SU-DHL-6 (cell line): ENCODE results near the gene MYOCD.

Source experiments
- H2AFZ ChIP-seq: fragments of 200-600 bp; sonication (generic); 2 replicates; pipeline ENCODE4 v1.6.1; 2014; ENCODE audit warnings: low read depth, mild to moderate bottlenecking, moderate library complexity, mixed read lengths, antibody characterized with exemption, low read length; ENCODE audit not compliant: severe bottlenecking
- H3F3A ChIP-seq: fragments of 200-600 bp; shearing (Covaris generic); 2 replicates; pipeline ENCODE4 v1.6.0; 2016; ENCODE audit warnings: antibody characterized with exemption, mild to moderate bottlenecking; ENCODE audit not compliant: insufficient read depth
- H3K27ac ChIP-seq: fragments of 200-600 bp; sonication (generic); 2 replicates; pipeline ENCODE4 v1.5.1; 2016; ENCODE audit warnings: low read depth, mild to moderate bottlenecking, low read length, moderate library complexity, mixed read lengths
- H3K27me3 ChIP-seq: fragments of 200-600 bp; sonication (generic), shearing (Covaris generic); 2 replicates; pipeline ENCODE4 v1.6.0; 2014; ENCODE audit warnings: mild to moderate bottlenecking, low read length
- H3K36me3 ChIP-seq: fragments of 200-600 bp; sonication (generic); 2 replicates; pipeline ENCODE4 v1.6.1; 2014; ENCODE audit warnings: mild to moderate bottlenecking, low read length, mixed read lengths
- H3K4me2 ChIP-seq: fragments of 300-600, 200-600 bp; shearing (Covaris generic), sonication (generic); 2 replicates; pipeline ENCODE4 v1.6.0; 2014; ENCODE audit warnings: low read length, low read depth, mild to moderate bottlenecking; ENCODE audit not compliant: poor library complexity, severe bottlenecking
- H3K4me3 ChIP-seq: fragments of 200-600 bp; sonication (generic); 2 replicates; pipeline ENCODE4 v1.5.1; 2014; ENCODE audit warnings: antibody characterized with exemption, low read length, mild to moderate bottlenecking, mixed read lengths; ENCODE audit not compliant: insufficient read depth, poor library complexity, severe bottlenecking
- H3K79me2 ChIP-seq: fragments of 200-600 bp; sonication (generic); 2 replicates; pipeline ENCODE4 v1.6.1; 2014; ENCODE audit warnings: mild to moderate bottlenecking, low read length, moderate library complexity; ENCODE audit not compliant: insufficient read depth
- H3K9ac ChIP-seq: fragments of 200-600 bp; sonication (generic); 2 replicates; pipeline ENCODE4 v1.7.0; 2014; ENCODE audit warnings: mild to moderate bottlenecking, low read length
- H3K9me2 ChIP-seq: fragments of 200-600 bp; sonication (generic); replicated peaks from 2 replicates; pipeline ENCODE4 v1.6.1; 2014; ENCODE audit warnings: low read length; ENCODE audit not compliant: insufficient read depth
- H3K9me3 ChIP-seq: fragments of 200-600 bp; sonication (generic); 2 replicates; pipeline ENCODE4 v1.6.1; 2014; ENCODE audit warnings: low read length, mixed read lengths; ENCODE audit not compliant: insufficient read depth
- H4K20me1 ChIP-seq: fragments of 200-600 bp; sonication (generic); 2 replicates; pipeline ENCODE4 v1.6.1; 2014; ENCODE audit warnings: low read depth, mild to moderate bottlenecking, antibody characterized with exemption, low read length, moderate library complexity, mixed read lengths
- EZH2phosphoT487 ChIP-seq: fragments of 200-600 bp; sonication (generic), shearing (Covaris generic); conservative IDR thresholded peaks from 2 replicates; pipeline ENCODE4 v1.6.1; 2018; ENCODE audit warnings: mild to moderate bottlenecking, antibody characterized with exemption, low read length, moderate library complexity, mixed read lengths
- TF ChIP-seq, protein P1 (sequence below): fragments of 200-600 bp; sonication (generic); IDR thresholded peaks from one replicate; pipeline ENCODE4 v1.5.1; 2017; ENCODE audit warnings: antibody characterized with exemption, mild to moderate bottlenecking, low read length, moderate library complexity; ENCODE audit not compliant: insufficient read depth, poor library complexity, severe bottlenecking

The MYOCD gene

DNA sequence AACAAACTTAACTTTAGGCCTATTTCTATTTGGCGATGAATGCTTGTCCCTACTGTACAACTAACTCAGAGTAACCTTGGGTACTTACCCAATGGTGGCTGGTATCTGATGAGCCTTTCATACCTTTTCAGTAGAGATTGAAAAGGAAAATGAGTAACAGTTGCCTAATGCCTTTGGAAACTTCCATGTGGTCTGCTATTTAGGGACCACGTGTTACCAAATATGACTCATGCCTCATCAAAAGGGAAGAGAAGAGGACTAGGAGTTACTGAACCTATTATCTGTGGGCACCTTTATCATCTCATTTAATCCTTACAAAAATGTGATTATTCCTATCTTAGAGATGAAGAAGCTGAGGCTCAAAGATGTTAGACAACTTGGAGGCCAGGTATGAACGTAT lies 8.1 kb downstream of the MYOCD start:
- Histone ChIP-seq H3K4me3 (no peak overlapping the region), H2AFZ (no peak overlapping the region), H3K9me3 (no peaks in the 10 kb centered on the region), H3K79me2 (no peaks in the 10 kb centered on the region), H3F3A (no peaks in the 10 kb centered on the region), H3K27me3 (no peaks in the 10 kb centered on the region; the same call in 1 of the 2 replicates), H4K20me1 (no peaks in the 10 kb centered on the region), H3K9ac (no peak overlapping the region), H3K9me2 (no peaks in the 10 kb centered on the region), H3K27ac (no peak overlapping the region), H3K36me3 (no peaks in the 10 kb centered on the region), H3K4me2 (no peak overlapping the region)
- TF ChIP-seq EZH2phosphoT487: no peak
- TF ChIP-seq, protein P1, sequence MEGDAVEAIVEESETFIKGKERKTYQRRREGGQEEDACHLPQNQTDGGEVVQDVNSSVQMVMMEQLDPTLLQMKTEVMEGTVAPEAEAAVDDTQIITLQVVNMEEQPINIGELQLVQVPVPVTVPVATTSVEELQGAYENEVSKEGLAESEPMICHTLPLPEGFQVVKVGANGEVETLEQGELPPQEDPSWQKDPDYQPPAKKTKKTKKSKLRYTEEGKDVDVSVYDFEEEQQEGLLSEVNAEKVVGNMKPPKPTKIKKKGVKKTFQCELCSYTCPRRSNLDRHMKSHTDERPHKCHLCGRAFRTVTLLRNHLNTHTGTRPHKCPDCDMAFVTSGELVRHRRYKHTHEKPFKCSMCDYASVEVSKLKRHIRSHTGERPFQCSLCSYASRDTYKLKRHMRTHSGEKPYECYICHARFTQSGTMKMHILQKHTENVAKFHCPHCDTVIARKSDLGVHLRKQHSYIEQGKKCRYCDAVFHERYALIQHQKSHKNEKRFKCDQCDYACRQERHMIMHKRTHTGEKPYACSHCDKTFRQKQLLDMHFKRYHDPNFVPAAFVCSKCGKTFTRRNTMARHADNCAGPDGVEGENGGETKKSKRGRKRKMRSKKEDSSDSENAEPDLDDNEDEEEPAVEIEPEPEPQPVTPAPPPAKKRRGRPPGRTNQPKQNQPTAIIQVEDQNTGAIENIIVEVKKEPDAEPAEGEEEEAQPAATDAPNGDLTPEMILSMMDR: no peak

DNA sequence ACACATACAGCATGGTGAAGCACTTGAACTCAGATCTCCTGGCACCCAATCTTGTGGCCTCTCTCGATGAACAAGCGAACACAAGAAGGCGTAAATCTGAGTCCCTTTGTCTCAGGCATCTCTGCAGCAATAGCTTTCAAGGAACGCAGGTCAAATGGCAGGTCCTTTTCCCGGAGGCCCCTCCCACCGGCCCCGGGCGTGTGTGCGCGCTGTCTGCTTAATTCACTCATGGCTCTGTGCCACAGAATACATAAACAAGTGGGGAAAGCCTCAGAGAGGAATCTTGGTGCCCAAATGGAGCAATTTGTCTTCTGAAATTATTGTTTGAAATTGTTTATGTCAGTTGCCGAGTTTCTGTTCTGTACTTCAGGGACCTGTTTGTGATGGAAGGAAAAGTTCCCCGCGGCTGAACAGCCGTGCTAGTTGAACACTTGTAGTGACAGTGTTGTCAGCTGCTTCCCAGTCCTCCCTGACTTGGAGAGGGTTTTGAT lies 14.8 kb downstream of the MYOCD start:
- H3K79me2 ChIP-seq: no peaks in the 10 kb centered on the region
- H3K27ac ChIP-seq: no peak overlapping the region
- H3K4me2 ChIP-seq: no peak overlapping the region
- TF ChIP-seq EZH2phosphoT487: no peak
- TF ChIP-seq, protein P1: no peak
- no peak overlapping the region for H2AFZ ChIP-seq
- H3K9me3 ChIP-seq: no peaks in the 10 kb centered on the region
- H3K27me3 ChIP-seq: no peaks in the 10 kb centered on the region
- no peak overlapping the region for H3K9ac ChIP-seq
- no peaks in the 10 kb centered on the region for H3K9me2 ChIP-seq
- no peaks in the 10 kb centered on the region for H3K36me3 ChIP-seq
- H3K4me3 ChIP-seq: no peak overlapping the region
- H4K20me1 ChIP-seq: no peaks in the 10 kb centered on the region
- no peaks in the 10 kb centered on the region for H3F3A ChIP-seq

DNA sequence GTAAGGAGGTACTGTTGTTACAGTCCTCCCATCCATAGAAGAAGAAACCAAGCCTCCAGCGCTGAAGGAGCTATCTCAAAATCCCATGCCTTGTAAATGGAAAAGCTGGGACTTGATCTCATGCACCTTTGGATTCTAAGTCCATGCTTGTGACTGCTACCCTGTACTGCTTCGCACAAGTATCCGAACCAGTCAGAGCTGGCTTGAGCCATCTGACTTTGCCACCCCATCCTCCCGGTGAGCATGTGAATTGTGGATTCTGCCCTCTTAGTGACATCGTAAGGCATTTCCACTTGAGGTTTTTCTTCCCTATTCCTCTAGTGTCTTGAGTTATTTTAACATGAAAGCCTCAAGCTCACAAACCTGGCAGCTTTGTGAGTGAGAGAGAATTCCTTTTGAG lies 15.3 kb downstream of the MYOCD start:
- Histone ChIP-seq H2AFZ (no peak overlapping the region), H3K9me3 (no peaks in the 10 kb centered on the region), H3K36me3 (no peaks in the 10 kb centered on the region), H3K9me2 (no peaks in the 10 kb centered on the region), H3K79me2 (no peaks in the 10 kb centered on the region), H3K27ac (no peak overlapping the region), H3K9ac (no peak overlapping the region), H3K4me2 (no peak overlapping the region), H3K4me3 (no peak overlapping the region), H4K20me1 (no peaks in the 10 kb centered on the region), H3K27me3 (no peaks in the 10 kb centered on the region), H3F3A (no peaks in the 10 kb centered on the region)
- TF ChIP-seq, protein P1: no peak
- no peak for TF ChIP-seq EZH2phosphoT487

DNA sequence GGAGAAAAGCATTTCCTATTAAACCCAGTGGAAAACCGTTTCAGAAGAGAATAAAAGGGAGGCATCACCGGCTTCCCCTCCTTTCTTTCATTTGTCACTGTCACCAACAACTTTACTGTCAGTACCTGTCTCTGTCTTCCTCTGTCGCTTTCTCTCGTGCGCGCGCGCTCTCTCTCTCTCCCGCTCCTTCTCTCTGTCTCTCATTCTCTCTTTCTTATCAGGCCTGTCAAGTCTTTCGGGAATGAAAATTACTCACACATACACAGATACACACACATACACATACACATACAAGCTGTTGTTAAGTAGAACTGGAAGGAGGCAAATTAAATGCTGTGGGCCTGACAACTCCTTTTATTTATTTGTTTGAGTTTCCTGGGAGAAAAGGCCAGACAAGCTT lies 17.6 kb downstream of the MYOCD start:
- Histone ChIP-seq H3K79me2 (no peaks in the 10 kb centered on the region), H2AFZ (no peak overlapping the region), H3K36me3 (no peaks in the 10 kb centered on the region), H3K9me2 (no peaks in the 10 kb centered on the region), H3K4me3 (no peak overlapping the region), H3F3A (no peaks in the 10 kb centered on the region), H3K27ac (no peak overlapping the region), H3K27me3 (no peaks in the 10 kb centered on the region), H3K9me3 (no peaks in the 10 kb centered on the region), H3K9ac (no peak overlapping the region), H4K20me1 (no peaks in the 10 kb centered on the region), H3K4me2 (no peak overlapping the region)
- TF ChIP-seq, protein P1: no peak
- no peak for TF ChIP-seq EZH2phosphoT487
